Prostate gland (tissue), 2 donors: Measurements from ENCODE around the gene MOGAT2. TPM values are rescaled to one million over a fixed set of nuclear protein-coding genes. Genes with fewer than 3 reads are reported as not detected.

Experiments
- DNase-seq: peaks from one replicate; pipeline ENCODE4 v3.0.0-alpha.2; 2019; ENCODE audit warnings: low spot score
- H3K27ac ChIP-seq, 2 donors: fragments of 200-600 bp; sonication (generic); 2 replicates each; pipeline ENCODE4 v1.5.1; 2017 to 2019
- H3K27me3 ChIP-seq: fragments of 200-600 bp; sonication (generic); replicated peaks from 2 replicates; pipeline ENCODE4 v1.5.1; 2019; ENCODE audit not compliant: insufficient read depth
- H3K36me3 ChIP-seq, 2 donors: fragments of 200-600 bp; sonication (generic); 1 replicate in 1 of 2; 2 replicates in 1 of 2; pipeline versions ENCODE4 v1.5.1 to v1.8.1; 2017 to 2019
- H3K4me1 ChIP-seq: fragments of 200-600 bp; sonication (generic); replicated peaks from 2 replicates; pipeline ENCODE4 v1.5.1; 2019
- H3K4me3 ChIP-seq, 2 donors: fragments of 200-600 bp; sonication (generic); 2 replicates each; pipeline ENCODE4 v1.5.1; 2017 to 2019
- H3K9me3 ChIP-seq: fragments of 200-600 bp; sonication (generic); 2 replicates; pipeline ENCODE4 v1.5.1; 2017
- CTCF ChIP-seq, 4 experiments: fragments of 200-600 bp in 2 of 4; fragments of 450-650 bp in 2 of 4; sonication (generic) in 2 of 4; IDR thresholded peaks; 1 replicate in 3 of 4; 2 replicates in 1 of 4; pipeline ENCODE4 v1.5.1; 2016 to 2019; ENCODE audit warnings: antibody characterized with exemption in 4 of 4, mild to moderate bottlenecking in 2 of 4, moderate library complexity in 2 of 4
- POLR2A ChIP-seq: fragments of 450-650 bp; IDR thresholded peaks from one replicate; pipeline ENCODE4 v1.6.1; 2016; ENCODE audit warnings: antibody characterized with exemption, mild to moderate bottlenecking
- POLR2AphosphoS5 ChIP-seq: sonication (generic); formaldehyde crosslinking; IDR thresholded peaks from one replicate; pipeline ENCODE4 v1.6.1; 2017; ENCODE audit warnings: antibody characterized with exemption
- WGBS: methylation state at CpG from one replicate; pipeline ENCODE4 v1.1.5; 2018; 5-methylcytosine and 5-hydroxymethylcytosine counted together
- intact Hi-C: fragments of 100-400 bp; cut with DNase I; formaldehyde crosslinking; loops from one replicate; pipeline ENCODE4 v1.14.2; 2022
- total RNA-seq, 2 donors: library from RNA; depleted of rRNA; stranded (reverse); fragments of >200 nt; gene quantifications; one replicate each; pipeline ENCODE4 v1.1.0, GENCODE V29; 2016

The MOGAT2 gene
- total RNA-seq, 2 donors from 2014 or later: 0.62 to 4.1 TPM

- 73% methylated on average over 4 of the region's 4 CpGs for WGBS
- TF ChIP-seq POLR2AphosphoS5 (no peak), POLR2A (no peak), CTCF (IDR thresholded peaks at IDR 0.05) (no peak)
- H3K4me3 ChIP-seq: no peak overlapping the region
- DNase-seq: no peak
- intact Hi-C loops: no loop called here
- H3K36me3 ChIP-seq: no peaks in the 10 kb centered on the region
- H3K27ac ChIP-seq: no peak overlapping the region
- H3K9me3 ChIP-seq: no peaks in the 10 kb centered on the region
- no peaks in the 10 kb centered on the region for H3K27me3 ChIP-seq
- H3K4me1 ChIP-seq: no peaks in the 10 kb centered on the region
Measured at GRCh38 chr11:75766443-75767227, 49.0 kb downstream of the MOGAT2 start.

DNA sequence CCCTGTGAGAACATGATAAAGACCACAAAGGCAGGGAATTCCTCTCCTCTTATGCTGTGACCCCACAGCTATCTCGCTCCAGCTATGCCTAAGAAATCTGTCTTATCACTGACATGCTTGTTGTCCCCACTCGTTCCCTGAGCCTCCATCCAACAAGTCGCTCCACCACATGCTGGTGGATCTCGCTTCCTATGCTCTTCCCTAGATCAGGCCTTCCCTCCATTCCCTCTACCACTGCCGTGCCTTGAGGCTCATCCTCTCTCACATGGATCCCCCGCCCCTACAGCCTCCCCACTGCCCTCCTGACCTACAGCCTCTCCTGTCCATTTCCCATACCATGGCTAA lies 49.6 kb downstream of the MOGAT2 start:
- no peak for TF ChIP-seq CTCF (IDR thresholded peaks at IDR 0.05)
- no peak for TF ChIP-seq POLR2A
- no peak for TF ChIP-seq POLR2AphosphoS5
- intact Hi-C loops: no loop called here
- WGBS: 97% methylated on average over 6 of the region's 6 CpGs

DNA sequence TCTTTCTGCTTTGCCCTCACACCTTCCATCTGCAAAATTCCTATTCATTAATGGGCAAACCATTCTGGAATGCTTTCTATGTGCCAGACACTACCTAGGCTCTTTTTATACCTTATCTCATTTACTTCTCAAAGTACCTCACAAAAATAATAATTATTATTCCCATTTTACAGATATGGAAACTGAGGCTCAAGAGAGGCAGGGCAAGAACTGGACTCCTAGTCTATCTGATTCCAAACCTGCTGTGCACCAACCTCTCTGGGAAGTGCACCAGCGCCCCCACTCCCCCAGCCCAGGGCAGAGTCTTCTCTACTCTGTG lies 50.1 kb downstream of the MOGAT2 start:
- Histone ChIP-seq H3K9me3 (no peaks in the 10 kb centered on the region), H3K4me1 (no peaks in the 10 kb centered on the region), H3K27me3 (no peaks in the 10 kb centered on the region), H3K4me3 (no peak overlapping the region), H3K27ac (no peak overlapping the region), H3K36me3 (no peaks in the 10 kb centered on the region)
- no peak for DNase-seq
- 22% methylated on average over 1 of the region's 1 CpG for WGBS
- TF ChIP-seq POLR2A (no peak), CTCF (IDR thresholded peaks at IDR 0.05) (no peak), POLR2AphosphoS5 (no peak)
- intact Hi-C loops: no loop called here

More for the DNA sequence above, 49.6 kb downstream of the MOGAT2 start:
- H3K27me3 ChIP-seq: no peaks in the 10 kb centered on the region
- no peak overlapping the region for H3K27ac ChIP-seq
- DNase-seq: no peak
- H3K36me3 ChIP-seq: no peaks in the 10 kb centered on the region
- H3K4me1 ChIP-seq: no peaks in the 10 kb centered on the region
- H3K9me3 ChIP-seq: no peaks in the 10 kb centered on the region
- no peak overlapping the region for H3K4me3 ChIP-seq

DNA sequence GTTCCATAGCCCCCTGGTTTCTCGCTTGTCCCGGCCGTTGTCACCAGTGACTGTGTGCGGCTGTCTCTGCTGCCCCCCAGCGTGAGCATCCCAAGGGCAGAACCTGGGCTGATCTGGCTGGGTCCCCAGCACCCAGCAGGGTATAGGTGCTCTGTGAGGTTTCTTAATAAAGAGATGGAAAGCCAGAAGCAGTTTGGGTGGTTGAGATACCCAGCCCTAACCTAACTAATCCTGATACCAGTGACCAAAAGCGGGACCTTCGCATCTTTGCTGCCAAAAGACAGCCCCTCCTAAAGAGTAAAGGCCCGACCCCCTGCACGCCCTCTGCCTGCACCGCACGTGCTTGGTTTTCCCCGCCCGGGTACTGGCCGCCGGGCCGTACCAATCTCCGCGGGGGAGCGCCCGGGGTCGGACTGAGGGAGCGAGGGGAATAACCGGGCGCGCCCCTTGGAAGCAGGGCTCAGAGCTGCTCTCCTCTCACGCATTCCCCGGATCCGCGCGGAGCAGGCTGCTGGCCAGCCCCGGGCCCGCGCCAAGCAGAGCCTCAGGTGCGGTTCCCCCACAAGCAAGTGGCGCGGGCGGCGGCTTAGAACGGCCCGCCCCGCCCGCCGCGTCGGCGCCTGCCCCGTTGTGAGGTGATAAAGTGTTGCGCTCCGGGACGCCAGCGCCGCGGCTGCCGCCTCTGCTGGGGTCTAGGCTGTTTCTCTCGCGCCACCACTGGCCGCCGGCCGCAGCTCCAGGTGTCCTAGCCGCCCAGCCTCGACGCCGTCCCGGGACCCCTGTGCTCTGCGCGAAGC lies 50.7 kb downstream of the MOGAT2 start, which contains the start of gene DGAT2:
Gene DGAT2, plus strand, starts transcription at position 667 of the 797 bp plus-strand sequence. CDS start 214 bp downstream, outside the sequence.
- DNase-seq: peak; percentile 61
- WGBS: 3% methylated on average over 39 of the region's 66 CpGs
- Histone ChIP-seq H3K27ac (no peak within 1 kb of the TSS), H3K36me3 (no peaks in the 10 kb centered on the region), H3K9me3 (no peaks in the 10 kb centered on the region), H3K4me3 (peak within 1 kb of the TSS; percentile 28 to 43), H3K27me3 (no peaks in the 10 kb centered on the region), H3K4me1 (no peaks in the 10 kb centered on the region)
- peak in 2 of 4 experiments; percentile 31 to 33 for TF ChIP-seq CTCF (IDR thresholded peaks at IDR 0.05)
- peak; percentile 37 for TF ChIP-seq POLR2A
- peak; percentile 31 for TF ChIP-seq POLR2AphosphoS5
- intact Hi-C loops: no loop called here
